ENCODE measurements around the gene PBX4.

Gene PBX4

GRCh38 chr19:19649155-19649554 is 30.7 kb upstream of the PBX4 start:
- TF ChIP-seq CTCF (IDR thresholded peaks at IDR 0.05; ENCODE audit: low read depth, low read length, missing control alignments) = no peak
- no peak overlapping the region for H3K4me3 ChIP-seq (ENCODE audit: low read depth, low read length)
- in situ Hi-C loops (cut with HindIII; ENCODE audit: low sequenced_read_pairs) = no loop called here
- no peak for DNase-seq (ENCODE audit: low read depth)

GRCh38 chr19:19647037-19647835 is 28.7 kb upstream of the PBX4 start:
- H3K4me3 ChIP-seq (ENCODE audit: low read depth, low read length) = no peak overlapping the region
- in situ Hi-C loops (cut with HindIII; ENCODE audit: low sequenced_read_pairs) = no loop called here
- no peak for TF ChIP-seq CTCF (IDR thresholded peaks at IDR 0.05; ENCODE audit: low read depth, low read length, missing control alignments)
- no peak for DNase-seq (ENCODE audit: low read depth)

GRCh38 chr19:19645233-19645870 is 26.9 kb upstream of the PBX4 start:
- no peak overlapping the region for H3K4me3 ChIP-seq (ENCODE audit: low read depth, low read length)

GRCh38 chr19:19644054-19644388 is 25.5 kb upstream of the PBX4 start:
- no peak for TF ChIP-seq CTCF (IDR thresholded peaks at IDR 0.05; ENCODE audit: low read depth, low read length, missing control alignments)
- no peak for DNase-seq (ENCODE audit: low read depth)
- in situ Hi-C loops (cut with HindIII; ENCODE audit: low sequenced_read_pairs) = no loop called here
- peak overlapping the region; percentile 92 for H3K4me3 ChIP-seq (ENCODE audit: low read depth, low read length)

More at GRCh38 chr19:19645233-19645870, 26.9 kb upstream of the PBX4 start:
- TF ChIP-seq CTCF (IDR thresholded peaks at IDR 0.05; ENCODE audit: low read depth, low read length, missing control alignments) = no peak
- in situ Hi-C loops (cut with HindIII; ENCODE audit: low sequenced_read_pairs) = no loop called here
- no peak for DNase-seq (ENCODE audit: low read depth)

- in situ Hi-C loops (cut with HindIII; ENCODE audit: low sequenced_read_pairs) = no loop called here
- TF ChIP-seq CTCF (IDR thresholded peaks at IDR 0.05; ENCODE audit: low read depth, low read length, missing control alignments) = peak; percentile 82
- DNase-seq (ENCODE audit: low read depth) = no peak
- peak within 1 kb of the TSS; percentile 92 for H3K4me3 ChIP-seq (ENCODE audit: low read depth, low read length)
These were observed 24.9 kb upstream of the PBX4 start, which contains the start of gene GMIP for GRCh38 chr19:19643158-19644053. Gene GMIP (minus strand): TSS chr19:19643657. CDS start chr19:19643529, 128 bp downstream.

- peak overlapping the region; percentile 92 for H3K4me3 ChIP-seq (ENCODE audit: low read depth, low read length)
- TF ChIP-seq CTCF (IDR thresholded peaks at IDR 0.05; ENCODE audit: low read depth, low read length, missing control alignments) = no peak
- no peak for DNase-seq (ENCODE audit: low read depth)
- in situ Hi-C loops (cut with HindIII; ENCODE audit: low sequenced_read_pairs) = no loop called here
These were observed 24.1 kb upstream of the PBX4 start for GRCh38 chr19:19642506-19643157.
